Measurements from ENCODE around the gene SYT13. TPM values are rescaled to one million over a fixed set of nuclear protein-coding genes. Genes with fewer than 3 reads are reported as not detected.

The SYT13 gene
- total and polyA plus RNA-seq, 2 of the 4 experiments (the other 2 are of a cell fraction) = not detected

DNA sequence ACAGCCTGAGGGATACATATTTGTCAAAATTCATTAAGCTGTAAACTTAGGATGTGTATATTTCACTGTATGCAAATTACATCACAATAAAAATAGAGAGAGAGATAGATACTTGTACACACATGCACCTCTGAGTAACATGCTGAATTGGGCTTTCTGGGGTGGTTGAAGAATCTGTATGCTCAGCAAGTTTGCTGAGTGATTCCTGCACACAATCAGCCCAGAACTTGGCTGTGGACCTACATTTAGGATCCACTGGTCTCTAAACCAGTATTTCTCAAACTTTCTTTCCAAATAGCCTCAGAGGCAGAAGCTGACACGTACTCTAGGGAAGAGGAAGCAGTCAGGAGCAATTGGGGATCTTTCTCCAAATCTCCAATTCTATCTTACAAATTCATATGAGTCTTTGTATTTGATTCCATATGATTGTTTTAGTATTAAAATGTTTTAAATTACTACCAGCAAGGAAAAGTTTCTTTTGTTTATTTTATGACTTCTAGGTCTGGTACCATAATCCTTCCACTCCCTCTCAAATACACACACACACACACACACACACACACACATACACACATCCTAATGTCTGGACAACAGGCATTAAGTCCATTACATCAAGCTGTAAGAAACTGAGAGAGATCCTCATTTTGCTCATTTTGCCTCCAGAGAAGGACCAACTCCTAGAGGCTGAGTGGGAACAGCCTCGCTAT lies 20.0 kb downstream of the SYT13 start:
- H3K23ac ChIP-seq (ENCODE audit: low read depth, low read length) = no peak overlapping the region
- intact Hi-C loops (cut with micrococcal nuclease) = no loop called here
- no peak overlapping the region for H3K4ac ChIP-seq (ENCODE audit: low read depth, low read length)
- no TSS peak for BruUV-seq (replicated peaks)
- H2BK5ac ChIP-seq (ENCODE audit: low read depth, low read length, poor library complexity, severe bottlenecking) = no peak overlapping the region
- in situ Hi-C loops (cut with MboI; ENCODE audit: low sequenced_read_pairs) = no loop called here
- no peak overlapping the region for H4K91ac ChIP-seq (ENCODE audit: insufficient read depth, low read depth, low read length)
- H3K79me1 ChIP-seq (ENCODE audit: low read depth in 1 of 2, low read length in 2 of 2) = no peaks in the 10 kb centered on the region
- no peaks in the 10 kb centered on the region for H4K20me1 ChIP-seq (ENCODE audit: insufficient read depth, low read length)
- H3K9ac ChIP-seq (ENCODE audit: low read depth, low read length) = no peak overlapping the region
- H3K4me1 ChIP-seq (ENCODE audit: control insufficient read depth, insufficient read depth, low read length) = no peaks in the 10 kb centered on the region
- no peak overlapping the region for H2AK5ac ChIP-seq (ENCODE audit: low read depth, low read length)
- no peak overlapping the region for H2AK9ac ChIP-seq (replicated peaks; ENCODE audit: low read depth, low read length, poor library complexity)
- no peak overlapping the region for H4K8ac ChIP-seq (ENCODE audit: low read depth in 2 of 2, low read length in 2 of 2)
- no peak overlapping the region for H2BK20ac ChIP-seq (ENCODE audit: low read depth, low read length)
- DNase-seq (no peak), ATAC-seq (ENCODE audit: low read depth) (no peak)
- H3K14ac ChIP-seq (replicated peaks; ENCODE audit: low read depth, low read length) = no peak overlapping the region
- H4K5ac ChIP-seq (ENCODE audit: low read depth, low read length) = no peak overlapping the region
- POLR2A ChIA-PET (ENCODE audit: unreplicated experiment) = no interaction called here
- H2AFZ ChIP-seq (replicated peaks; ENCODE audit: low read length, poor library complexity) = no peak overlapping the region
- no peak overlapping the region for H3K56ac ChIP-seq (ENCODE audit: extremely low read depth, insufficient read depth, low read length)
- peaks cover 12% of the 10 kb centered on the region for H3K27me3 ChIP-seq (ENCODE audit: control insufficient read depth, insufficient read depth, low read length)
- no peaks in the 10 kb centered on the region; the same call in 1 of the 2 replicates for H3K9me3 ChIP-seq (ENCODE audit: control insufficient read depth, insufficient read depth, low read length)
- no peak overlapping the region for H3K18ac ChIP-seq (ENCODE audit: low read depth, low read length)
- no peak overlapping the region for H2BK120ac ChIP-seq (ENCODE audit: low read depth, low read length)
- TF ChIP-seq SMC3 (IDR thresholded peaks at IDR 0.05; ENCODE audit: low read depth, low read length) (no peak), MAFK (IDR thresholded peaks at IDR 0.05; ENCODE audit: low read depth, low read length) (no peak), RCOR1 (IDR thresholded peaks at IDR 0.05; ENCODE audit: insufficient replicate concordance, low read length) (no peak), NFE2L2 (IDR thresholded peaks at IDR 0.05; ENCODE audit: low read depth, low read length) (no peak), CEBPB (IDR thresholded peaks at IDR 0.05; ENCODE audit: low read depth, low read length) (no peak), USF2 (IDR thresholded peaks at IDR 0.05; ENCODE audit: low read depth, low read length) (no peak), CHD1 (IDR thresholded peaks at IDR 0.05; ENCODE audit: low read depth, low read length) (no peak), FOS (IDR thresholded peaks at IDR 0.05; ENCODE audit: low read depth, low read length) (no peak), BHLHE40 (IDR thresholded peaks at IDR 0.05; ENCODE audit: low read depth, low read length) (no peak), MXI1 (IDR thresholded peaks at IDR 0.05; ENCODE audit: borderline replicate concordance, low read depth, low read length) (no peak), ELK1 (IDR thresholded peaks at IDR 0.05; ENCODE audit: borderline replicate concordance, low read depth, low read length) (no peak), RAD21 (IDR thresholded peaks at IDR 0.05; ENCODE audit: low read length) (no peak), MAZ (IDR thresholded peaks at IDR 0.05; ENCODE audit: borderline replicate concordance, low read depth, low read length) (no peak), POLR2A (IDR thresholded peaks at IDR 0.05; ENCODE audit: low read depth, low read length) (no peak)
- TF ChIP-seq, protein P1, sequence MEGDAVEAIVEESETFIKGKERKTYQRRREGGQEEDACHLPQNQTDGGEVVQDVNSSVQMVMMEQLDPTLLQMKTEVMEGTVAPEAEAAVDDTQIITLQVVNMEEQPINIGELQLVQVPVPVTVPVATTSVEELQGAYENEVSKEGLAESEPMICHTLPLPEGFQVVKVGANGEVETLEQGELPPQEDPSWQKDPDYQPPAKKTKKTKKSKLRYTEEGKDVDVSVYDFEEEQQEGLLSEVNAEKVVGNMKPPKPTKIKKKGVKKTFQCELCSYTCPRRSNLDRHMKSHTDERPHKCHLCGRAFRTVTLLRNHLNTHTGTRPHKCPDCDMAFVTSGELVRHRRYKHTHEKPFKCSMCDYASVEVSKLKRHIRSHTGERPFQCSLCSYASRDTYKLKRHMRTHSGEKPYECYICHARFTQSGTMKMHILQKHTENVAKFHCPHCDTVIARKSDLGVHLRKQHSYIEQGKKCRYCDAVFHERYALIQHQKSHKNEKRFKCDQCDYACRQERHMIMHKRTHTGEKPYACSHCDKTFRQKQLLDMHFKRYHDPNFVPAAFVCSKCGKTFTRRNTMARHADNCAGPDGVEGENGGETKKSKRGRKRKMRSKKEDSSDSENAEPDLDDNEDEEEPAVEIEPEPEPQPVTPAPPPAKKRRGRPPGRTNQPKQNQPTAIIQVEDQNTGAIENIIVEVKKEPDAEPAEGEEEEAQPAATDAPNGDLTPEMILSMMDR (conservative IDR thresholded peaks at IDR 0.05; ENCODE audit: low read depth, low read length) = no peak
- H3K9me1 ChIP-seq (ENCODE audit: insufficient read depth, low read length) = no peaks in the 10 kb centered on the region
- dilution Hi-C loops (cut with HindIII; ENCODE audit: low sequenced_read_pairs, unreplicated experiment) = no loop called here
- no CpG with 5 or more reads among the region's 2 CpGs for WGBS, 2 experiments (ENCODE audit: extremely low coverage in 2 of 2, insufficient read length in 1 of 2)
- no peak overlapping the region for H3K4me2 ChIP-seq (ENCODE audit: low read depth, low read length)
- CTCF ChIA-PET = no interaction called here
- H3K4me3 ChIP-seq (ENCODE audit: insufficient read depth, low read depth, low read length) = no peak overlapping the region
- H3K36me3 ChIP-seq (ENCODE audit: control insufficient read depth, insufficient read depth, low read length) = no peaks in the 10 kb centered on the region
- H2BK15ac ChIP-seq (ENCODE audit: low read depth, low read length) = no peak overlapping the region
- H3K27ac ChIP-seq (ENCODE audit: insufficient read depth, low read length) = no peak overlapping the region
